ENCODE data around the gene IVNS1ABP. TPM values are rescaled to one million over a fixed set of nuclear protein-coding genes. Genes with fewer than 3 reads are reported as not detected.

IVNS1ABP gene
- total RNA-seq, 1 donor from 2014 or later = 75.6 TPM

DNA sequence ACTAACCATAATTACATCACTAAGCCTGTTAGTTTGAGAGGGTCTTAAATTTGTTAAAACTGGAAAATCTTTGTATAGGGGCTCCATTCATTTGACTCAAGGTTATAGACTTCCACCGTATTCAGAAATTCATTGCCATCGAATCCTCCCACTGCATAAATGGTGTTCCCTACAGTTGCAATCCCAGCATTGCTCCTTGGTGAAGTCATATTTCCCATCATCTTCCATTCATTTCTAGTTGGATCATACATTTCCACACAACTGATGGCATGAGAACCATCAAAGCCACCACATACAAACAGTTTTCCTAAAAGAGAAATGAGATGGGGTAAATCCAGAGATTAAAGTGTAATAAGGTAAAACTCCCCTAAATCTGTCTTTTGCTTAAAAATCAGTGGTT lies 19.1 kb downstream of the IVNS1ABP start:
- DNase-seq (ENCODE audit: low read depth) = no peak
- TF ChIP-seq, protein P1, sequence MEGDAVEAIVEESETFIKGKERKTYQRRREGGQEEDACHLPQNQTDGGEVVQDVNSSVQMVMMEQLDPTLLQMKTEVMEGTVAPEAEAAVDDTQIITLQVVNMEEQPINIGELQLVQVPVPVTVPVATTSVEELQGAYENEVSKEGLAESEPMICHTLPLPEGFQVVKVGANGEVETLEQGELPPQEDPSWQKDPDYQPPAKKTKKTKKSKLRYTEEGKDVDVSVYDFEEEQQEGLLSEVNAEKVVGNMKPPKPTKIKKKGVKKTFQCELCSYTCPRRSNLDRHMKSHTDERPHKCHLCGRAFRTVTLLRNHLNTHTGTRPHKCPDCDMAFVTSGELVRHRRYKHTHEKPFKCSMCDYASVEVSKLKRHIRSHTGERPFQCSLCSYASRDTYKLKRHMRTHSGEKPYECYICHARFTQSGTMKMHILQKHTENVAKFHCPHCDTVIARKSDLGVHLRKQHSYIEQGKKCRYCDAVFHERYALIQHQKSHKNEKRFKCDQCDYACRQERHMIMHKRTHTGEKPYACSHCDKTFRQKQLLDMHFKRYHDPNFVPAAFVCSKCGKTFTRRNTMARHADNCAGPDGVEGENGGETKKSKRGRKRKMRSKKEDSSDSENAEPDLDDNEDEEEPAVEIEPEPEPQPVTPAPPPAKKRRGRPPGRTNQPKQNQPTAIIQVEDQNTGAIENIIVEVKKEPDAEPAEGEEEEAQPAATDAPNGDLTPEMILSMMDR (conservative IDR thresholded peaks at IDR 0.05; ENCODE audit: low read depth, low read length) = no peak
- H3K4me3 ChIP-seq (ENCODE audit: low read depth, low read length) = no peak overlapping the region

DNA sequence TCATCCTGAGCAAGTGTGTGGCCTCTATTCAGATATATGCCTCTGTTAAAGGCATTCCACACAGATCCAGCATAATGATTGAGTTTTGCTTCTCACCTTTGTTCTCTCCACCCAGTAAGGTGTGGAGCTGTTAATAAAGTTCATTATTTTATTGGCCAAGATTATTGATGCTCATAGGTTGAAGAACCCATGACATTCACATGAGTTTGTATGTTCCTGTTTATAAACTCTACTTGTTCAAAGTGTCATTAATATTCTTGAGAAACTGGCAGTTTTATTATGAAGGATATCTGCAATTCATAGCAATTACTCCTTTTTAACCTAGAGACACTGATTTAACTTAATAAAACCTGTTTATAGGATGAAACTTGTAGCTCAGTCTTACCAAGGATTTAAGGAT lies 22.0 kb downstream of the IVNS1ABP start:
- TF ChIP-seq, protein P1 (conservative IDR thresholded peaks at IDR 0.05; ENCODE audit: low read depth, low read length) = no peak
- H3K4me3 ChIP-seq (ENCODE audit: low read depth, low read length) = no peak overlapping the region
- no peak for DNase-seq (ENCODE audit: low read depth)

DNA sequence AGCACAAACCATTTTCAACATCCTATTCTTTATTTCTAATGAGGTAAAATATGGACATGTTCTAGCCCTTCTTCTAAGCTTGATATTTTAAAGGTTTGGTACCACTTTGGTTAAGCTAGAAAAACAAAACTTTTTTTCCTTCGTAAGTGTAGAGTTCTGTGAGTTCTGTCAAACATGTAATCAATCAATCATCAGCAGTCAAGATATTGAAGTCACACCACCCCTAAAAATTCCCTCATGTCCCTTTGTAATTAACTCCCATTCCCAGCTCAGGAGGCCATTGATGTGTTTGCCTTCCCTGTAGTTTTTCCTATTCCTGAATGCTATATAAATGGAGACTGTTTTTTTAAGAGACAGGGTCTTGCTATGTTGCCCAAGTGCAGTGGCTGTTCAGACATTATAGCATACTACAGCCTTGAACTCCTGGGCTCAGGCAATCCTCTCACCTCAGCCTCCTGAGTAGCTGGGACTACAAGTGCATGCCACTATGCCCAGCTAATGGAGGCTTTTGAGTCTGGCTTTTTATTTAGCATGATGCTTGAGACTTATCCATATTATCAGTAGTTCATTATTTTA lies 23.0 kb downstream of the IVNS1ABP start:
- no peak overlapping the region for H3K4me3 ChIP-seq (ENCODE audit: low read depth, low read length)
- no peak for DNase-seq (ENCODE audit: low read depth)
- TF ChIP-seq, protein P1 (conservative IDR thresholded peaks at IDR 0.05; ENCODE audit: low read depth, low read length) = no peak

DNA sequence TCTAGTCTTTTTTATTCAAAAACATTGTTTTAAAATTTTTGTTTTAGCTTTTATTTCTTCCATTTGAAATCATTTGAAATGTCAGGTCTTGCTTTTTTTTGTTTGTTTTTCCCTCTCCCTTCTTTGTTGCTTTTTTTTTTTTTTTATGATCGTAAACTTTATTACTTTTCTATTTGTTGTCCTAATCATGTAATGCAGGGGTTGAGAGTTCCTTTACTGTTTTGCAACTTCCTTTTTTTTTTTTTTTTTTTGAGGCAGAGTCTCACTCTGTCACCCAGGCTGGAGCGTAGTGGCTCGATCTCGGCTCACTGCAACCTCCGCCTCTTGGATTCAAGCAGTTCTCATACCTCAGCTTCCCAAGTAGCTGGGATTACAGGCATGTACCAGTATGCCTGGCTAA lies 24.8 kb downstream of the IVNS1ABP start:
- no peak for DNase-seq (ENCODE audit: low read depth)
- TF ChIP-seq, protein P1 (conservative IDR thresholded peaks at IDR 0.05; ENCODE audit: low read depth, low read length) = no peak
- no peak overlapping the region for H3K4me3 ChIP-seq (ENCODE audit: low read depth, low read length)

DNA sequence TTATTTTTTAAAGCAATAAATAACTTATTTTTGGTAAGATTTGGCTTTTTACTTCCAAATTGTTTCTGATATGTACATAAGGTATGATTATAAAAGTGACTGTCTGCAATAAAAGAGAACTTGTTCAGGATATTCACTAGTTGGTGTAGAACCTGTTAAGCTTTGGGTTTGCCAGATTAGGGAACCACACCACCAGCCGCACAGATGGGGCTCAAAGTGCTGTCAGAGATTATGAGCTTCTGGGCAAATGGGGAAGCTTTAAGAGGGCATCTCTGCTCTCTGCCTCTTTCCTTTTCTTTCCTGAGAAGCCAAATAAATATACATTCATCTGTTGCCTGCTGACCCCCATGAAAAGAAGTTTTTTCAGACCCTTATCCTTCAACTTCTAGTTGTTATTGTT lies 25.4 kb downstream of the IVNS1ABP start:
- DNase-seq (ENCODE audit: low read depth) = no peak
- TF ChIP-seq, protein P1 (conservative IDR thresholded peaks at IDR 0.05; ENCODE audit: low read depth, low read length) = no peak
- H3K4me3 ChIP-seq (ENCODE audit: low read depth, low read length) = no peak overlapping the region

DNA sequence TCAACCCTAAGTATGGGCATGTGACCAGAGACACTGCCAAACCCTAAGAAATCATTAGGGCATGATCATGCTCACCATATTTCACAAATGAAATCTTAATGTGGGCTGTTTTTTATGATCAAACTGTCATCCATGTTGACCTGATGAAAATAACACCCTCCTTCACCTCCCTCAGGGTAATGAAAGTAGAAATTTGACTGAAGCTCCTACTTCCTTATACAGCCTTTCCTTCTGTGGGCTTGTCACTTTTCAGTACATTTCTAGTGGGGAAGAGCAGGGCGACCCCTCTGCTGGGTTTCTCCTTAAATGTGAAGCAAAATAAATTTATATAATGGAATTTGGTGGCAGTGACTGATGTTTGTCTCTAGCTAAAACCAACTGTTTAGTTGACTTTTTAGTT lies 25.9 kb downstream of the IVNS1ABP start:
- DNase-seq (ENCODE audit: low read depth) = no peak
- TF ChIP-seq, protein P1 (conservative IDR thresholded peaks at IDR 0.05; ENCODE audit: low read depth, low read length) = no peak
- no peak overlapping the region for H3K4me3 ChIP-seq (ENCODE audit: low read depth, low read length)

DNA sequence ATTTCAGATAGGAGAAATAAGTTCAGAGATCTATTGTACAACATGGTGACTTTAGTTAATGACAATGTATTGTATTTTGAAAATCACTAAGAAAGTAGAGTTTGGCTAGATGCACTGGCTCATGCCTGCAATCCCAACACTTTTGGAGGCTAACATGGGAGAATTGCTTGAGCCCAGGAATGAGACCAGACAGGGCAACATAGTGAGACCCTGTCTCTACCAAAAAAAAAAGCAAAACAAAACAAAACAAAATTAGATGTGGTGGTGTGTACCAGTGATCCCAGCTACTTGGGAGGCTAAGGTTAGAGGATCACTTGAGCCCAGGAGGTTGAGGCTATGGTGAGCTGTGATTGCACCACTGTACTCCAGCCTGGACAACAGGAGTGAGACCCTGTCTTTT lies 27.2 kb downstream of the IVNS1ABP start:
- TF ChIP-seq, protein P1 (conservative IDR thresholded peaks at IDR 0.05; ENCODE audit: low read depth, low read length) = no peak
- DNase-seq (ENCODE audit: low read depth) = no peak
- no peak overlapping the region for H3K4me3 ChIP-seq (ENCODE audit: low read depth, low read length)

Measured in epithelial cell of proximal tubule (primary cell).